Osteoblast (primary cell): Measurements from ENCODE around the gene CFHR4. TPM values are rescaled to one million over a fixed set of nuclear protein-coding genes. Genes with fewer than 3 reads are reported as not detected.
"Not testable (repeated sequence)": the region's sequence is repeated elsewhere in the genome, so short reads cannot be mapped to it uniquely, and the experiment has no call there.

ENCODE experiments used
- DNase-seq: peaks from one replicate; pipeline ENCODE4 v3.0.0; 2011; ENCODE audit warnings: low spot score, mixed read lengths; ENCODE audit not compliant: insufficient read length; ENCODE audit errors: missing footprints
- H2AFZ ChIP-seq: 2 replicates; pipeline ENCODE4 v1.6.0; 2011; ENCODE audit warnings: mild to moderate bottlenecking, low read length
- H3K27ac ChIP-seq: 2 replicates; pipeline ENCODE4 v1.5.1; 2011; ENCODE audit warnings: mild to moderate bottlenecking, low read depth, low read length, moderate library complexity
- H3K27me3 ChIP-seq: 2 replicates; pipeline ENCODE4 v1.6.0; 2012; ENCODE audit warnings: mild to moderate bottlenecking, control low read depth, inconsistent platforms, low read length, moderate library complexity; ENCODE audit not compliant: insufficient read depth
- H3K36me3 ChIP-seq: 2 replicates; pipeline ENCODE4 v1.5.1; 2011; ENCODE audit warnings: mild to moderate bottlenecking, low read length, control low read depth, moderate library complexity; ENCODE audit not compliant: insufficient read depth
- H3K4me1 ChIP-seq: 2 replicates; pipeline ENCODE4 v1.5.1; 2011; ENCODE audit warnings: mild to moderate bottlenecking, low read length, control low read depth, moderate library complexity; ENCODE audit not compliant: insufficient read depth
- H3K4me2 ChIP-seq: 2 replicates; pipeline ENCODE4 v1.6.0; 2011; ENCODE audit warnings: mild to moderate bottlenecking, low read length; ENCODE audit not compliant: insufficient read depth
- H3K4me3 ChIP-seq: fragments of 200-600 bp; sonication (generic); 3 replicates; pipeline ENCODE4 v1.5.1; 2012; ENCODE audit warnings: mild to moderate bottlenecking, low read length, inconsistent platforms; ENCODE audit not compliant: insufficient read depth
- H3K79me2 ChIP-seq: 2 replicates; pipeline ENCODE4 v1.6.0; 2012; ENCODE audit warnings: mild to moderate bottlenecking, low read length, control low read depth, inconsistent platforms; ENCODE audit not compliant: insufficient read depth
- H3K9me3 ChIP-seq: 2 replicates; pipeline ENCODE4 v1.5.1; 2011; ENCODE audit warnings: low read depth, low read length, control low read depth
- H4K20me1 ChIP-seq: 2 replicates; pipeline ENCODE4 v1.6.0; 2012; ENCODE audit warnings: mild to moderate bottlenecking, low read length, control low read depth; ENCODE audit not compliant: insufficient read depth
- CTCF ChIP-seq: IDR thresholded peaks from 2 replicates; pipeline ENCODE4 v1.5.1; 2011; ENCODE audit warnings: mild to moderate bottlenecking, low read depth, low read length, moderate library complexity; ENCODE audit errors: extremely low read depth
- total RNA-seq: library from RNA; depleted of rRNA; stranded (reverse); fragments of >200 nt; gene quantifications from 2 replicates; pipeline ENCODE4 v1.2.3, GENCODE V29; 2012

CFHR4 gene
- total RNA-seq: not detected in 2 replicates

GRCh38 chr1:196887515-196888239 is at the start of gene CFHR4:
TSS of gene CFHR4 (plus strand) at chr1:196888052. CDS start at chr1:196888151, 99 bp downstream.
- no peaks in the 10 kb centered on the region for H3K27me3 ChIP-seq
- H3K79me2 ChIP-seq: no peaks in the 10 kb centered on the region
- H3K27ac ChIP-seq: no peak within 1 kb of the TSS
- H4K20me1 ChIP-seq: no peaks in the 10 kb centered on the region
- no peaks in the 10 kb centered on the region for H3K36me3 ChIP-seq
- no peak for DNase-seq
- H3K9me3 ChIP-seq: no peaks in the 10 kb centered on the region
- no peak within 1 kb of the TSS for H3K4me3 ChIP-seq
- no peak for TF ChIP-seq CTCF
- H2AFZ ChIP-seq: no peak within 1 kb of the TSS
- H3K4me2 ChIP-seq: no peak within 1 kb of the TSS
- no peaks in the 10 kb centered on the region for H3K4me1 ChIP-seq

GRCh38 chr1:196849613-196850492 is 38.0 kb upstream of the CFHR4 start:
- not testable (repeated sequence) for H3K9me3 ChIP-seq, H3K4me2 ChIP-seq, H4K20me1 ChIP-seq, H3K79me2 ChIP-seq, H2AFZ ChIP-seq, H3K27me3 ChIP-seq, H3K4me1 ChIP-seq, H3K27ac ChIP-seq, H3K36me3 ChIP-seq, H3K4me3 ChIP-seq, DNase-seq

- Histone ChIP-seq H3K27ac (no peak overlapping the region), H3K4me2 (no peak overlapping the region), H3K36me3 (no peaks in the 10 kb centered on the region), H3K27me3 (no peaks in the 10 kb centered on the region), H3K79me2 (no peaks in the 10 kb centered on the region), H4K20me1 (no peaks in the 10 kb centered on the region), H2AFZ (no peak overlapping the region), H3K9me3 (no peaks in the 10 kb centered on the region), H3K4me1 (no peaks in the 10 kb centered on the region), H3K4me3 (no peak overlapping the region)
- TF ChIP-seq CTCF: no peak
- peak; percentile 25 for DNase-seq
Observed at GRCh38 chr1:196856053-196856452, 31.8 kb upstream of the CFHR4 start.

- H3K9me3 ChIP-seq: no peaks in the 10 kb centered on the region
- no peak overlapping the region for H2AFZ ChIP-seq
- no peaks in the 10 kb centered on the region for H4K20me1 ChIP-seq
Observed at GRCh38 chr1:196857188-196857587, 30.7 kb upstream of the CFHR4 start.

More at GRCh38 chr1:196857188-196857587, 30.7 kb upstream of the CFHR4 start:
- Histone ChIP-seq H3K79me2 (no peaks in the 10 kb centered on the region), H3K27me3 (no peaks in the 10 kb centered on the region), H3K4me2 (no peak overlapping the region), H3K27ac (no peak overlapping the region), H3K4me3 (no peak overlapping the region), H3K4me1 (no peaks in the 10 kb centered on the region), H3K36me3 (no peaks in the 10 kb centered on the region)
- DNase-seq: no peak
- no peak for TF ChIP-seq CTCF
